ENCODE data around the gene SLC25A23. TPM values are rescaled to one million over a fixed set of nuclear protein-coding genes. Genes with fewer than 3 reads are reported as not detected.

SLC25A23 gene
- total RNA-seq, 1 experiment from 2014 or later, result 89.5 TPM

GRCh38 chr19:6448045-6448444, 11.5 kb downstream of the SLC25A23 start:
- H3K9ac ChIP-seq (ENCODE audit: low read length), result no peak overlapping the region
- ATAC-seq (no peak), DNase-seq (ENCODE audit: low read depth, low spot score) (no peak)
- TF ChIP-seq CBX3 (IDR thresholded peaks at IDR 0.05; ENCODE audit: low read depth) (no peak), REST (IDR thresholded peaks at IDR 0.05; ENCODE audit: low read depth) (no peak), SP1 (IDR thresholded peaks at IDR 0.05; ENCODE audit: low read depth) (no peak), CTCF (IDR thresholded peaks at IDR 0.05 in 2 of 3, conservative IDR thresholded peaks at IDR 0.05 in 1 of 3; ENCODE audit: borderline replicate concordance in 1 of 3, insufficient read depth in 1 of 3, low read depth in 2 of 3, low read length in 2 of 3) (no peak), ELF1 (IDR thresholded peaks at IDR 0.05; ENCODE audit: borderline replicate concordance, low read depth) (no peak), POLR2A (IDR thresholded peaks at IDR 0.05; ENCODE audit: borderline replicate concordance, extremely low read depth, insufficient read depth, insufficient read length) (no peak), ZNF274 (IDR thresholded peaks at IDR 0.05; ENCODE audit: low read depth, low read length) (no peak), EGR1 (IDR thresholded peaks at IDR 0.05; ENCODE audit: low read depth) (no peak), JUND (IDR thresholded peaks at IDR 0.05) (no peak), EZH2 (IDR thresholded peaks at IDR 0.05) (no peak), RAD21 (IDR thresholded peaks at IDR 0.05; ENCODE audit: low read depth) (no peak), YY1 (IDR thresholded peaks at IDR 0.05; ENCODE audit: extremely low read depth, insufficient replicate concordance, low read depth, low read length) (no peak), ZFX (IDR thresholded peaks at IDR 0.05) (no peak), SIN3A (IDR thresholded peaks at IDR 0.05; ENCODE audit: low read depth) (no peak), EZH2phosphoT487 (IDR thresholded peaks at IDR 0.05; ENCODE audit: borderline replicate concordance) (no peak), CEBPB (IDR thresholded peaks at IDR 0.05; ENCODE audit: low read depth) (no peak), POLR2AphosphoS5 (IDR thresholded peaks at IDR 0.05; ENCODE audit: low read depth, low read length) (no peak), MAX (IDR thresholded peaks at IDR 0.05) (no peak)
- RAD21 ChIA-PET (ENCODE audit: low non-redundant PET in 1 of 2, low total read pairs in 2 of 2, uncharacterized antibody in 2 of 2, unreplicated experiment in 2 of 2), result no interaction called here
- H4K20me1 ChIP-seq (ENCODE audit: insufficient read depth), result no peaks in the 10 kb centered on the region
- no peaks in the 10 kb centered on the region for H3K9me2 ChIP-seq (ENCODE audit: insufficient read depth)
- H3K9me3 ChIP-seq (ENCODE audit: control insufficient read depth in 1 of 2, insufficient read depth in 1 of 2, low read depth in 1 of 2, low read length in 2 of 2), result peaks cover 0 to 4% of the 10 kb centered on the region in 2 experiments; a peak in 1 of 4 replicates
- H3K4me2 ChIP-seq (ENCODE audit: low read length), result no peak overlapping the region
- no peak overlapping the region for H3K4me3 ChIP-seq (replicated peaks in 1 of 2; ENCODE audit: low read depth in 1 of 2, low read length in 2 of 2)
- H3K79me2 ChIP-seq (ENCODE audit: insufficient read depth, low read length), result no peaks in the 10 kb centered on the region
- H3K27me3 ChIP-seq (ENCODE audit: insufficient read depth, low read length), result no peaks in the 10 kb centered on the region
- no peak overlapping the region for H2AFZ ChIP-seq (ENCODE audit: low read depth, low read length, poor library complexity, severe bottlenecking)
- no TSS peak for BruUV-seq (replicated peaks)
- H3K4me1 ChIP-seq (ENCODE audit: control insufficient read depth in 1 of 2, insufficient read depth in 2 of 2, low read length in 2 of 2), result no peaks in the 10 kb centered on the region
- CTCF ChIA-PET, result no interaction called here
- H3K27ac ChIP-seq (ENCODE audit: low read depth, low read length), result no peak overlapping the region
- POLR2A ChIA-PET, result no interaction called here
- intact Hi-C loops (cut with micrococcal nuclease), result no loop called here
- peaks cover 0 to 4% of the 10 kb centered on the region in 2 experiments; a peak in 2 of 4 replicates for H3K36me3 ChIP-seq (ENCODE audit: control insufficient read depth in 1 of 2, insufficient read depth in 2 of 2, low read length in 2 of 2)

Measured in HCT116 (cell line).